Epithelial cell of esophagus (primary cell): Measurements from ENCODE around the gene CACNA1A.
A peak's percentile ranks its signal among the peaks of the same experiment; 100 is the strongest.
"Not testable (repeated sequence)": the region's sequence is repeated elsewhere in the genome, so short reads cannot be mapped to it uniquely, and the experiment has no call there.

Experiments used
- DNase-seq: peaks from one replicate; pipeline ENCODE4 v3.0.0; 2010; ENCODE audit warnings: low read depth
- H3K4me3 ChIP-seq: 2 replicates; pipeline ENCODE4 v1.5.1; 2011; ENCODE audit warnings: mild to moderate bottlenecking, low read length, control low read depth
- TF ChIP-seq, protein P1 (sequence below): IDR thresholded peaks from 2 replicates; pipeline ENCODE4 v1.5.1; 2011; ENCODE audit warnings: low read depth, mild to moderate bottlenecking, low read length, control low read depth, inconsistent platforms; ENCODE audit not compliant: insufficient read depth; ENCODE audit errors: missing control alignments

CACNA1A gene

GRCh38 chr19:13187419-13187818 is 318.9 kb downstream of the CACNA1A start:
- H3K4me3 ChIP-seq, result no peak overlapping the region
- no peak for DNase-seq
- TF ChIP-seq, protein P1, sequence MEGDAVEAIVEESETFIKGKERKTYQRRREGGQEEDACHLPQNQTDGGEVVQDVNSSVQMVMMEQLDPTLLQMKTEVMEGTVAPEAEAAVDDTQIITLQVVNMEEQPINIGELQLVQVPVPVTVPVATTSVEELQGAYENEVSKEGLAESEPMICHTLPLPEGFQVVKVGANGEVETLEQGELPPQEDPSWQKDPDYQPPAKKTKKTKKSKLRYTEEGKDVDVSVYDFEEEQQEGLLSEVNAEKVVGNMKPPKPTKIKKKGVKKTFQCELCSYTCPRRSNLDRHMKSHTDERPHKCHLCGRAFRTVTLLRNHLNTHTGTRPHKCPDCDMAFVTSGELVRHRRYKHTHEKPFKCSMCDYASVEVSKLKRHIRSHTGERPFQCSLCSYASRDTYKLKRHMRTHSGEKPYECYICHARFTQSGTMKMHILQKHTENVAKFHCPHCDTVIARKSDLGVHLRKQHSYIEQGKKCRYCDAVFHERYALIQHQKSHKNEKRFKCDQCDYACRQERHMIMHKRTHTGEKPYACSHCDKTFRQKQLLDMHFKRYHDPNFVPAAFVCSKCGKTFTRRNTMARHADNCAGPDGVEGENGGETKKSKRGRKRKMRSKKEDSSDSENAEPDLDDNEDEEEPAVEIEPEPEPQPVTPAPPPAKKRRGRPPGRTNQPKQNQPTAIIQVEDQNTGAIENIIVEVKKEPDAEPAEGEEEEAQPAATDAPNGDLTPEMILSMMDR, result no peak

DNA sequence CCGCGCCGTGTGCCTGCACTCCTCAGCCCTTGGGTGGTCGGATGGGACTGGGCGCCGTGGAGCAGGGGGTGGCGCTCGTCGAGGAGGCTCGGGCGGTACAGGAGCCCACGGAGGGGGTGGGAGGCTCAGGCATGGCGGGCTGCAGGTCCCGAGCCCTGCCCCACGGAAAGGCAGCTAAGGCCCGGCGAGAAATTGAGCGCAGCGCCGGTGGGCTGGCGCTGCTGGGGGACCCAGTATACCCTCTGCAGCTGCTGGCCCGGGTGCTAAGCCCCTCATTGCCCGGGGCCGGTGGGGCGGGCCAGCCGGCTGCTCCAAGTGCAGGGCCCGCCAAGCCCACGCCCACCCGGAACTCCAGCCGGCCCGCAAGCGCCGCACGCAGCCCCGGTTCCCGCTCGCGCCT is 319.6 kb downstream of the CACNA1A start:
- DNase-seq, H3K4me3 ChIP-seq: not testable (repeated sequence)

DNA sequence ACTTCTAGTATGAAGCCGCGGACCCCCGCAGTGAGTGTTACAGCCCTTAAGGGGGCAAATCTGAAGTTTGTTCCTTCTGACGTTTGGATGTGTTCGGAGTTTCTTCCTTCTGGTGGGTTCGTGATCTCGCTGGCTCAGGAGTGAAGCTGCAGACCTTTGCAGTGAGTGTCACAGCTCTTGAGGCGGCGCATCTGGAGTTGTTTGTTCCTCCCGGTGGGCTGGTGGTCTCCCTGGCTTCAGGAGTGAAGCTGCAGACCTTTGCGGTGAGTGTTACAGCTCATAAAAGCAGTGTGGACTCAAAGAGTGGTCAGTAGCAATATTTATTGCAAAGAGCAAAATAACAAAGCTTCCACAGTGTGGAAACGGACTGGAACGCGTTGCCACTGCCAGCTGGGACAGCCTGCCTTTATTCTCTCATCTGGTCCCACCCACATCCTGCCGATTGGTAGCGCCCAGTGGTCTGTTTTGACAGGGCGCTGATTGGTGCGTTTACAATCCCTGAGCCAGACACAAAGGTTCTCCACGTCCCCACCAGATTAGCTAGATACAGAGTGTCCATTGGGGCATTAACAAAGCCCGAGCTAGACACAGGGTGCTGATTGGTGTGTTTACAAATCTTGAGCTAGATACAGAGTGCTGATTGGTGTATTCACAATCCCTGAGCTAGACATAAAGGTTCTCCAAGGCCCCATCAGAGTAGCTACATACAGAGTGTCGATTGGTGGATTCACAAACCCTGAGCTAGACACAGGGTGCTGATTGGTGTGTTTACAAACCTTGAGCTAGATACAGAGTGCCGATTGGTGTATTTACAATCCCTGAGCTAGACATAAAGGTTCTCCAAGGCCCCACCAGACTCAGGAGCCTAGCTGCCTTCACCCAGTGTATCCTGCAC is 320.3 kb downstream of the CACNA1A start:
- H3K4me3 ChIP-seq, DNase-seq: not testable (repeated sequence)

DNA sequence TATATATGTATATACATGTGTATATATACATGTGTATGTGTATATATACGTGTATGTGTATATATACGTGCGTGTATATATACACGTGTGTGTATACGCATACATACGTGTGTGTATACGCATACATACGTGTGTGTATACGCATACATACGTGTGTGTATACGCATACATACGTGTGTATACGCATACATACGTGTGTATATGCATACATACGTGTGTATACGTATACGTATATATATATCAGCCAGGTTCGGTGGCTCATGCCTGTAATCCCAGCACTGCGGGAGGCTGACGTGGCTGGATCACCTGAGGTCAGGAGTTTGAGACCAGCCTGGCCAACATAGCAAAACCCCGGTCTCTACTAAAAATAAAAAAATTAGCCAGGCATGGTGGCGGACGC is 321.4 kb downstream of the CACNA1A start:
- DNase-seq, H3K4me3 ChIP-seq: not testable (repeated sequence)

DNA sequence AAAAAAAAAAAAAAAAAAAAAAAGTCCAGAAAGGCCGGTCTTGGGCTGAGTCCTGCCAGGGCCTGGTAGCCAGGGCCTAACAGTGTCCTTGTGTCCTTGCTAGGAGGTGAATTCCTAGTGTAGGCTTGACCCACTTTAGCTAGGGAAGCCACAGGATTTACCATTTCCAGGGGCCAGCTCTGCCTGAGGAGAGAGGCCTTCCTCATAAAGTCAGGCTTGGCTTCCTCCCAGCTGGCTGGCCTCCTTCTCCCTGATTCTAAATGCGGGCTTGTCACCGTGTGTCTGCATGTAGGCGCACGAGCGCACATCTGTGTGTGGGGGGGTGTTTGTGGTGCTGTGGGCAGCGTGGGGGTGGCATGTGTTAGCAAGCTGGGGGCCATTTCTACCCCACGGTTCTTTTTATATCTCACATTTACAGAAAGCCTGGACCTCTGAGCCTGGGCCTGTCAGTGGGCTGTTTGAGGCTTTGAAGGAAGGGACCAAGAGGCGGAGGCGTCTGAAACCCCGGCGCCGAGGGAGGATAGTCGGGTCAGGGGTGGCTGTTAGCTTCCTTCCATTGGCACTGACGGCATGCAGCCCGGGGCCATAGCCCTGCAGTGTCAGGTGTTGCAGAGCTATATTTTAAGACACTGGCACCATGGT is 324.4 kb downstream of the CACNA1A start:
- TF ChIP-seq, protein P1, result no peak
- peak; percentile 28 for DNase-seq
- no peak overlapping the region for H3K4me3 ChIP-seq

- not testable (repeated sequence) for H3K4me3 ChIP-seq, DNase-seq
These were observed 328.0 kb downstream of the CACNA1A start for GRCh38 chr19:13178291-13178690.

DNA sequence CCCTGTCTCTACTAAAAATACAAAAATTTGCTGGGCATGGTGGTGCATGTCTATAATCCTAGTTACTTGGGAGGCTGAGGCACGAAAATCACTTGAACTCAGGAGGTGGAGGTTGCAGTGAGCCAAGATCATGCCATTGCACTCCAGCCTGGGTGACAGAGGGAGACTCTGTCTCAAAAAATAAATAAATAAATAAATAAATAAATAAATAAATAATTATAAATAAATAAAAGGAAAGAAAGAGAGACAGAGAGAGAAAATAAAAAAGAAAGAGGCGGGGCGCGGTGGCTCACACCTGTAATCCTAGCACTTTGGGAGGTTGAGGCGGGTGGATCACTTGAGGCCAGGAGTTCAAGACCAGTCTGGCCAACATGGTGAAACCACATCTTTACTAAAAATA is 328.7 kb downstream of the CACNA1A start:
- not testable (repeated sequence) for DNase-seq, H3K4me3 ChIP-seq

DNA sequence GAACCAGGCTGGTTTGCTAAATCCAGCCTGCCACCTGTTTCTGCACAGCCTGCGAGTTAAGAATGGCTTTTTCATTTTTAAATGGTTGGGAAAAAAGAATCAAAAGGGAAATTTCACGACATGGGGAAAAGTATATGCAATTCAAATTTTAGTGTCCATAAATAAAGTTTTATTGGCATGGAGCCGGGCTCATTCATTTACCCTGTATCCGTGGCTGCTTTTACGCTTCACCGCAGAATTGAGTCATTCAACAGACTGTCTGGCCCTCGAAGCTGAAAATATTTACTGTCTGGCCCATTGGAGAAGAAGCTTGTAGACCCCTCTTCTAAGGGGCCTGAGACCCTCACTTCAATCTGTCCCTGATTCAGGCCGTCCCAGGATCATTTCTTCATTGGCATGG is 329.9 kb downstream of the CACNA1A start:
- DNase-seq, result no peak
- TF ChIP-seq, protein P1, result no peak
- H3K4me3 ChIP-seq, result no peak overlapping the region

DNA sequence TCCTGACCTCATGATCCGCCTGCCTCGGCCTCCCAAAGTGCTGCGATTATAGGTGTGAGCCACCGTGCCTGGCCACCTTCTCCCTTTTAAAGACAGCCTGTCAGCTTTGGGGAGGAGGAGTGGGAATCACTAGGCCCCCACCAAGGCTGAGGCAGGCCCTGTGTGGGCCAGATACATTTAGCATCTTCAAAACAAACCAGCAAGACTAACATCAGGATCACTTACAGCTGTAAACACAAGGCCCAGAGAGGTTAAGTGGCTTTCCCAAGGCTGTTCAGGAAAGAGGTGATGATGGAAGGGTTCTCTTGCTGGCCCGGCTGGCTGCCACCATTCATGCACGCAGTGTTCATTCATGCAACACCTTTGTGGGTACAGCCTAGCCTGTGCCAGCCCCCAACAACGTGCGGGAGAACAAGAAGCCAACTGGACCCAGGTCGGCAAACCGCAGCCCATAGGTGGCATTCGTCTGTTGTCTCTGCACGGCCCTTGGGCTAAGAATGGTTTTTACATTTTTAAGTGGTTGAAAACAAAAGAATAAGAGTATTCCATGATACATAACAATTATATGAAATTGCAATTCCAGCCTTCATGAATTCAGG is 333.0 kb downstream of the CACNA1A start:
- no peak overlapping the region for H3K4me3 ChIP-seq
- no peak for DNase-seq
- TF ChIP-seq, protein P1, result no peak
